Uterus (tissue), 4 donors: ENCODE results near the gene GPD1L. TPM values are rescaled to one million over a fixed set of nuclear protein-coding genes. Genes with fewer than 3 reads are reported as not detected.
A peak's percentile ranks its signal among the peaks of the same experiment; 100 is the strongest.

Source experiments
- DNase-seq, 2 donors: peaks; one replicate each; pipeline ENCODE4 v3.0.0-alpha.2; 2019 to 2020
- H3K27ac ChIP-seq, 2 donors: fragments of 200-600 bp; sonication (generic); 1 replicate in 1 of 2; 2 replicates in 1 of 2; pipeline ENCODE4 v1.5.1; 2016 to 2018
- H3K27me3 ChIP-seq, 2 donors: fragments of 200-600 bp; sonication (generic); one replicate each; pipeline ENCODE4 v1.5.1; 2018 to 2019; ENCODE audit warnings: control low read depth in 1 of 2
- H3K36me3 ChIP-seq, 2 donors: fragments of 200-600 bp; sonication (generic); one replicate each; pipeline ENCODE4 v1.5.1; 2019; ENCODE audit warnings: control low read depth in 1 of 2
- H3K4me1 ChIP-seq, 2 donors: fragments of 200-600 bp; sonication (generic); one replicate each; pipeline ENCODE4 v1.5.1; 2018 to 2019; ENCODE audit warnings: control low read depth in 1 of 2
- H3K4me3 ChIP-seq, 2 donors: fragments of 200-600 bp; sonication (generic); 1 replicate in 1 of 2; 2 replicates in 1 of 2; pipeline ENCODE4 v1.5.1; 2018 to 2019; ENCODE audit warnings: mild to moderate bottlenecking in 1 of 2
- H3K9me3 ChIP-seq, 2 donors: fragments of 200-600 bp; sonication (generic); one replicate each; pipeline ENCODE4 v1.5.1; 2019; ENCODE audit warnings: control low read depth in 1 of 2
- POLR2A ChIP-seq, 2 donors: fragments of 450-650 bp; IDR thresholded peaks; one replicate each; pipeline ENCODE4 v1.6.1; 2016; ENCODE audit warnings: antibody characterized with exemption in 2 of 2, mild to moderate bottlenecking in 1 of 2, moderate library complexity in 1 of 2
- intact Hi-C: fragments of 100-400 bp; cut with DNase I; formaldehyde crosslinking; loops from one replicate; pipeline ENCODE4 v1.15.1; 2023; ENCODE audit warnings: low total_unique reads
- total RNA-seq, 4 donors: library from RNA; depleted of rRNA in 3 of 4; stranded (reverse); fragments of >200 nt in 3 of 4; gene quantifications; one replicate each; pipeline versions ENCODE4 v1.1.0 to v1.2.4, GENCODE V29; 2014 to 2023
- TF ChIP-seq, protein P1 (sequence below), 4 experiments: fragments of 200-600 bp in 2 of 4; fragments of 450-650 bp in 2 of 4; sonication (generic) in 2 of 4; IDR thresholded peaks; one replicate each; pipeline ENCODE4 v1.5.1; 2016 to 2019; ENCODE audit warnings: antibody characterized with exemption in 4 of 4, mild to moderate bottlenecking in 2 of 4, moderate library complexity in 1 of 4
- donor health status: DM: yes; HTN: yes; CAD: no.

Gene GPD1L
- total RNA-seq, 4 donors from 2014 or later, result 32.5 to 46.2 (median 41.1) TPM

DNA sequence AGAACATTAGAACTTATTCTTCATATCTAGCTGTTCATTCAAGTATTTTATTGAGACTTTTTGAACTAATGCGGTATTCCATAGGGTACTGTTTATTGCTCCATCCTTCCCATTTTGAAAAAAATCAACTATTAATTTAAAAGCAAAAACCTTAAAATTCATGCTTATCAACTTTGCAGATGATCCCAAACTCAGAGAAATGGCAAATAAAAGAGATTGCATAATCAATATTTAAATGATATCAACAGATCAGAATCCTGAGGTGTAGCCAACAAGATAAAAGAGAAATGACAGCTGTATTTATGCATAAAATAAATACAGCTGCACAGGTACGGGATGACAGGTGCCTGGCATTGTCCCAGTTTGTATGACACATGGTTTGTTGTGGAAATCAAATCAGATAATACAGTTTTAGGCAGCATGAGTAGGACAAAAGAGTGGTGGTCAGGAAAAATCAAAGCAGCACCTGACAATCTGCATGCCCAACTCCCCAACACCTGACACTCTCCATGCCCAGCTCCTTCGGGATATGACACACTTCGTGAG lies 89.6 kb downstream of the GPD1L start:
- Histone ChIP-seq H3K27ac (no peak overlapping the region), H3K36me3 (no peaks in the 10 kb centered on the region), H3K4me1 (no peaks in the 10 kb centered on the region), H3K9me3 (no peaks in the 10 kb centered on the region), H3K27me3 (no peaks in the 10 kb centered on the region), H3K4me3 (no peak overlapping the region)
- TF ChIP-seq POLR2A (IDR thresholded peaks at IDR 0.05), result no peak
- TF ChIP-seq, protein P1, sequence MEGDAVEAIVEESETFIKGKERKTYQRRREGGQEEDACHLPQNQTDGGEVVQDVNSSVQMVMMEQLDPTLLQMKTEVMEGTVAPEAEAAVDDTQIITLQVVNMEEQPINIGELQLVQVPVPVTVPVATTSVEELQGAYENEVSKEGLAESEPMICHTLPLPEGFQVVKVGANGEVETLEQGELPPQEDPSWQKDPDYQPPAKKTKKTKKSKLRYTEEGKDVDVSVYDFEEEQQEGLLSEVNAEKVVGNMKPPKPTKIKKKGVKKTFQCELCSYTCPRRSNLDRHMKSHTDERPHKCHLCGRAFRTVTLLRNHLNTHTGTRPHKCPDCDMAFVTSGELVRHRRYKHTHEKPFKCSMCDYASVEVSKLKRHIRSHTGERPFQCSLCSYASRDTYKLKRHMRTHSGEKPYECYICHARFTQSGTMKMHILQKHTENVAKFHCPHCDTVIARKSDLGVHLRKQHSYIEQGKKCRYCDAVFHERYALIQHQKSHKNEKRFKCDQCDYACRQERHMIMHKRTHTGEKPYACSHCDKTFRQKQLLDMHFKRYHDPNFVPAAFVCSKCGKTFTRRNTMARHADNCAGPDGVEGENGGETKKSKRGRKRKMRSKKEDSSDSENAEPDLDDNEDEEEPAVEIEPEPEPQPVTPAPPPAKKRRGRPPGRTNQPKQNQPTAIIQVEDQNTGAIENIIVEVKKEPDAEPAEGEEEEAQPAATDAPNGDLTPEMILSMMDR (IDR thresholded peaks at IDR 0.05), result no peak
- intact Hi-C loops, result no loop called here
- no peak for DNase-seq

DNA sequence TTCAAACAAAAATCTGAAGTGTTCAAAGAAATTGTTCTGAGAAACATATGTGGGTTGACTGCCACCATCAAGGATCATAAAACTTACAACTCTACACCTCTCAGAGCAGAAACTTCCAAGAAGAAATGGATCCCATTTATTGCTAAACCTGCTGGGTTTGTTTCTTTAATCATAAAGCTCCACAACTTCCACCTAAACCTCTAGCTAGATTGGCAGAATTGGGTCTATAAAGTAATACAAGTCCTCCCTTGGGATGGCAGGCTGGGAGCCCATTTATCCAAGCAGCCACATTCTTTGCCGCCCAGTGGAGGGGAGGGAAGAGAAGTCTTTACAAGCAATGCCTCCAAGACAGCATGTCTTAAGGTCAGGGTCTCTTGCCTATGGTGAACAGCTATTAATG lies 91.6 kb downstream of the GPD1L start:
- Histone ChIP-seq H3K4me1 (no peaks in the 10 kb centered on the region), H3K36me3 (no peaks in the 10 kb centered on the region), H3K4me3 (no peak overlapping the region), H3K27ac (no peak overlapping the region), H3K27me3 (no peaks in the 10 kb centered on the region), H3K9me3 (no peaks in the 10 kb centered on the region)
- TF ChIP-seq POLR2A (IDR thresholded peaks at IDR 0.05), result no peak
- TF ChIP-seq, protein P1 (IDR thresholded peaks at IDR 0.05), result no peak
- intact Hi-C loops, result no loop called here
- DNase-seq, result no peak

DNA sequence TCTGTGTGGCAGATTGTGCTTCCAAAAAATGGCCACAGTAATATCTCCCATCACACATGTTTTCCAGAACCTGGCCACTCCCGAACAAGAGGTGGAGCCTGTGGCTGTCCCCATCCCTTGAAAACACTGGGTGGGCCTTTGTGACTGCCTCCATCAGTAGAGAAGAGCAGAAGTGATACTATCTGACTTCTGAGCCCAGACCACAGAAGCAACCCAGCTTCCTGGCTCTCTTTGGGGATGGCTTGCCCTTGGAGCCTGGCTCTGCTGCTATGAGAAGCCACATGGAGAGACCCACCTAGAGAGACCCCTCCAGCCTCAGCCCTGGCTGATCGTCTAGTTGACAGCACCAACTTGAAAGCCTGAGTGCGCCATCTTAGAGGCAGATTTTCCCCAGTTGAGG lies 92.3 kb downstream of the GPD1L start:
- no peaks in the 10 kb centered on the region for H3K36me3 ChIP-seq
- no peaks in the 10 kb centered on the region for H3K4me1 ChIP-seq
- no peak overlapping the region for H3K4me3 ChIP-seq
- TF ChIP-seq POLR2A (IDR thresholded peaks at IDR 0.05), result no peak
- TF ChIP-seq, protein P1 (IDR thresholded peaks at IDR 0.05), result no peak
- no peaks in the 10 kb centered on the region for H3K27me3 ChIP-seq
- no peak for DNase-seq
- no peaks in the 10 kb centered on the region for H3K9me3 ChIP-seq
- intact Hi-C loops, result no loop called here
- no peak overlapping the region for H3K27ac ChIP-seq

DNA sequence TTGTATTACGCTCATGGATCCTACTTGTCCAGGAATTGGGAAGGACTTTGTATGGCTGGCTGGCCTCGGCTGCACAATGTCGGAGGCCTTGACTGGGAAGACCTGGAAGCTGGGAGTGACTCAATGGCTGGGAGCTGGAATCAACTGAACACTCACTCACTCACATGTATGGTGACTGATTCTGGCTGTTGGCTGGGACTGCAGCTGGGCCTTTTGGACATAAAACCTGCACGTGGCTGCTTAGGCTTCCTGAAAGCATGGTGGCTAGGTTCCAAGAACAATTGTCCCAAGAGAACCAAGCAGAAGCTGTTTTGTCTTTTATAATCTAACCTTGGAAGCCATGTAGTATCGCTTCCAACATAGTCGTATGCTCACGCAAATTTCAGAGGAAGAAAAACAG lies 94.1 kb downstream of the GPD1L start:
- no peaks in the 10 kb centered on the region for H3K36me3 ChIP-seq
- DNase-seq, result peak; percentile 44 to 68
- H3K9me3 ChIP-seq, result no peaks in the 10 kb centered on the region
- H3K4me3 ChIP-seq, result no peak overlapping the region
- H3K27me3 ChIP-seq, result no peaks in the 10 kb centered on the region
- intact Hi-C loops, result no loop called here
- TF ChIP-seq POLR2A (IDR thresholded peaks at IDR 0.05), result no peak
- TF ChIP-seq, protein P1 (IDR thresholded peaks at IDR 0.05), result no peak
- H3K4me1 ChIP-seq, result no peaks in the 10 kb centered on the region
- H3K27ac ChIP-seq, result no peak overlapping the region

DNA sequence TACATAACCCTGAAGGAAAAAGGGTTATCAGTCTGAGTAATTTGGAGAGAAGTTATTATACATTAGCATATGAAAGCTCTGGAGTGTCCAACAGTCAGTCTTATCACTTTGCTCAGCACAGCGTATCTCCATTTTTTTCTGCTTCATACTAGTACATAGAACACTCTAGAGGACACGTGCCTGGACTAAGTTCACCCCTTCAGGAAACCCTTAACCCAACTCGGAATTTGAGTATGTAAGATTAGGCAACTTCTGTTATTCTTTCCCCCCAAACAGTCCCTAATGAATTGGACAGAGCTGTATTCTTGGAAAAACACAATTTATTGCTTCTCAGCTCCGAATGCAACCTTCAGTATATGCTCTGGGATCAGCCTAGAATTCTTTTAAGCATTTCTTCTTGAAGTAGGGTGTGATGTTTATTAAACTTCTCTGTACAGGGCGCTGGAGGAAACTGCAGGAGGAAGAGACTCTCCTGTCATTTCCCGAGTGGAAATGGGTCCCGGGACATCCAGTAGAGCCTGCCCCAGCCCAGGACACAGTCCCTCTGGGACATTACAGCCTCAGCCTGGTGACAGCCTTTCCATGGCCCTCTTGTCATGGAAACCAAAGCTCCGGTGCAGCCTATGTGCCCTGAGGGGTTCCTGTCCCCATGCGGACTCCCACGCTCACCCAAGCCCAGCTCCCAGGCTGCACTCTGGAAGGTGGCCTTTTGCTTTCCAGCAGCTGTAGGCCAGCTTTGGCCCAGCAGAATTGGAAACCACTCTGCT lies 94.8 kb downstream of the GPD1L start:
- Histone ChIP-seq H3K9me3 (no peaks in the 10 kb centered on the region), H3K27me3 (no peaks in the 10 kb centered on the region), H3K4me3 (no peak overlapping the region), H3K4me1 (no peaks in the 10 kb centered on the region), H3K27ac (no peak overlapping the region), H3K36me3 (no peaks in the 10 kb centered on the region)
- DNase-seq, result no peak
- intact Hi-C loops, result no loop called here
- no peak for TF ChIP-seq POLR2A (IDR thresholded peaks at IDR 0.05)
- TF ChIP-seq, protein P1 (IDR thresholded peaks at IDR 0.05), result no peak
